ENCODE data around the gene DDX39A.

The DDX39A gene

GRCh38 chr19:14433554-14434501 lies 14.7 kb upstream of the DDX39A start:
- DNase-seq, result peak; percentile 63 to 88

- DNase-seq, result peak; percentile 60 to 75
Measured at GRCh38 chr19:14432791-14433553, 13.8 kb upstream of the DDX39A start, which contains the start of gene PKN1. TSS of gene PKN1 (plus strand) at chr19:14433306. CDS start at chr19:14433522, 216 bp downstream.

- DNase-seq, result no peak
Measured at GRCh38 chr19:14430712-14431111, 11.6 kb upstream of the DDX39A start.

- DNase-seq, result no peak
Measured at GRCh38 chr19:14428882-14429416, 9.8 kb upstream of the DDX39A start.

- DNase-seq, result no peak
Measured at GRCh38 chr19:14427461-14427860, 8.3 kb upstream of the DDX39A start.

- no peak for DNase-seq
Measured at GRCh38 chr19:14425696-14426138, 6.6 kb upstream of the DDX39A start.

- DNase-seq, result no peak
Measured at GRCh38 chr19:14418856-14419105, 360 bp downstream of the DDX39A start.

GRCh38 chr19:14416817-14417231 lies 2.3 kb downstream of the DDX39A start:
- DNase-seq, result no peak

- DNase-seq, result no peak
Measured at GRCh38 chr19:14414926-14415690, 4.0 kb downstream of the DDX39A start.

GRCh38 chr19:14413693-14414181 lies 5.4 kb downstream of the DDX39A start:
- DNase-seq, result no peak

- no peak for DNase-seq
Measured at GRCh38 chr19:14412996-14413692, 6.0 kb downstream of the DDX39A start.

GRCh38 chr19:14412324-14412995 lies 6.7 kb downstream of the DDX39A start:
- no peak for DNase-seq

- no peak for DNase-seq
Measured at GRCh38 chr19:14411938-14412245, 7.2 kb downstream of the DDX39A start.

GRCh38 chr19:14411161-14411937 lies 7.8 kb downstream of the DDX39A start:
- no peak for DNase-seq

GRCh38 chr19:14410091-14411051 lies 8.8 kb downstream of the DDX39A start:
- DNase-seq, result no peak

GRCh38 chr19:14409146-14410023 lies 9.8 kb downstream of the DDX39A start:
- no peak for DNase-seq

- DNase-seq, result no peak
Measured at GRCh38 chr19:14408491-14409145, 10.5 kb downstream of the DDX39A start.

Data from NCI-H2081 (cell line).